IPS-NIHi11 (cell line): ENCODE results near the gene MYO5B.

Source experiments
- DNase-seq: peaks from one replicate; pipeline ENCODE4 v3.0.0; 2012; ENCODE audit warnings: mixed read lengths, low spot score

Gene MYO5B

GRCh38 chr18:49880661-49881060 lies 314.3 kb downstream of the MYO5B start:
- DNase-seq = no peak

- no peak for DNase-seq
These were observed 315.7 kb downstream of the MYO5B start for GRCh38 chr18:49879271-49879580.

GRCh38 chr18:49878567-49879270 lies 316.2 kb downstream of the MYO5B start:
- no peak for DNase-seq

GRCh38 chr18:49878015-49878414 lies 316.9 kb downstream of the MYO5B start:
- DNase-seq = no peak

- no peak for DNase-seq
These were observed 318.4 kb downstream of the MYO5B start for GRCh38 chr18:49876536-49876935.

- no peak for DNase-seq
These were observed 319.2 kb downstream of the MYO5B start for GRCh38 chr18:49875783-49876182.

- no peak for DNase-seq
These were observed 319.8 kb downstream of the MYO5B start for GRCh38 chr18:49875155-49875554.

GRCh38 chr18:49874238-49874637 lies 320.7 kb downstream of the MYO5B start:
- DNase-seq = no peak

GRCh38 chr18:49869354-49869753 lies 325.6 kb downstream of the MYO5B start:
- no peak for DNase-seq

GRCh38 chr18:49866680-49867079 lies 328.3 kb downstream of the MYO5B start:
- no peak for DNase-seq

GRCh38 chr18:49865401-49865800 lies 329.5 kb downstream of the MYO5B start:
- no peak for DNase-seq

GRCh38 chr18:49863769-49864621 lies 331.0 kb downstream of the MYO5B start:
- DNase-seq = no peak

GRCh38 chr18:49862656-49863385 lies 332.1 kb downstream of the MYO5B start:
- no peak for DNase-seq

GRCh38 chr18:49861659-49862058 lies 333.3 kb downstream of the MYO5B start:
- no peak for DNase-seq

- no peak for DNase-seq
These were observed 335.2 kb downstream of the MYO5B start for GRCh38 chr18:49859725-49860124.

GRCh38 chr18:49859021-49859359 lies 336.0 kb downstream of the MYO5B start:
- no peak for DNase-seq

GRCh38 chr18:49858309-49859020 lies 336.5 kb downstream of the MYO5B start:
- DNase-seq = peak; percentile 85

- DNase-seq = peak; percentile 50
These were observed 337.2 kb downstream of the MYO5B start for GRCh38 chr18:49857708-49858107.

GRCh38 chr18:49856496-49856895 lies 338.5 kb downstream of the MYO5B start:
- no peak for DNase-seq

GRCh38 chr18:49855711-49856415 lies 339.1 kb downstream of the MYO5B start:
- DNase-seq = no peak

- no peak for DNase-seq
These were observed 340.3 kb downstream of the MYO5B start for GRCh38 chr18:49854681-49855080.

GRCh38 chr18:49853436-49853835 lies 341.5 kb downstream of the MYO5B start:
- no peak for DNase-seq
